Fibroblast of villous mesenchyme (primary cell): Measurements from ENCODE around the gene OCIAD1. TPM values are rescaled to one million over a fixed set of nuclear protein-coding genes. Genes with fewer than 3 reads are reported as not detected.

ENCODE experiments used
- DNase-seq: peaks from one replicate; pipeline ENCODE4 v3.0.0-alpha.2; 2010; ENCODE audit warnings: low read depth
- H3K4me3 ChIP-seq: 2 replicates; pipeline ENCODE4 v1.5.1; 2011; ENCODE audit warnings: low read depth, mild to moderate bottlenecking, low read length
- CTCF ChIP-seq: IDR thresholded peaks from 2 replicates; pipeline ENCODE4 v1.5.1; 2012; ENCODE audit warnings: low read depth, mild to moderate bottlenecking, low read length; ENCODE audit not compliant: insufficient read depth
- total RNA-seq: library from RNA; depleted of rRNA; stranded (reverse); fragments of >200 nt; gene quantifications from 2 replicates; pipeline ENCODE4 v1.2.3, GENCODE V29; 2012

The OCIAD1 gene
- total RNA-seq, 1 donor, result 123 TPM

- DNase-seq, result no peak
- TF ChIP-seq CTCF, result no peak
- no peak overlapping the region for H3K4me3 ChIP-seq
These were observed 60.2 kb downstream of the OCIAD1 start for GRCh38 chr4:48891028-48891619.

GRCh38 chr4:48896845-48897244, 66.0 kb downstream of the OCIAD1 start:
- TF ChIP-seq CTCF, result no peak
- no peak overlapping the region for H3K4me3 ChIP-seq
- peak; percentile 14 for DNase-seq

- DNase-seq, result peak; percentile 7
- TF ChIP-seq CTCF, result no peak
- H3K4me3 ChIP-seq, result no peak overlapping the region
These were observed 68.0 kb downstream of the OCIAD1 start for GRCh38 chr4:48898733-48899431.

GRCh38 chr4:48899432-48899749, 68.5 kb downstream of the OCIAD1 start:
- H3K4me3 ChIP-seq, result no peak overlapping the region
- no peak for TF ChIP-seq CTCF
- no peak for DNase-seq

- H3K4me3 ChIP-seq, result no peak overlapping the region
- TF ChIP-seq CTCF, result no peak
- DNase-seq, result peak; percentile 39
These were observed 69.1 kb downstream of the OCIAD1 start for GRCh38 chr4:48899950-48900349.

- TF ChIP-seq CTCF, result no peak
- DNase-seq, result no peak
- no peak overlapping the region for H3K4me3 ChIP-seq
These were observed 70.3 kb downstream of the OCIAD1 start for GRCh38 chr4:48901196-48901595.

- no peak for DNase-seq
- TF ChIP-seq CTCF, result no peak
- H3K4me3 ChIP-seq, result no peak overlapping the region
These were observed 71.4 kb downstream of the OCIAD1 start for GRCh38 chr4:48902266-48902665.
